ENCODE data around the gene SEC14L1. TPM values are rescaled to one million over a fixed set of nuclear protein-coding genes. Genes with fewer than 3 reads are reported as not detected.

SEC14L1 gene
- total RNA-seq, 1 donor from 2014 or later = 637 TPM

DNA sequence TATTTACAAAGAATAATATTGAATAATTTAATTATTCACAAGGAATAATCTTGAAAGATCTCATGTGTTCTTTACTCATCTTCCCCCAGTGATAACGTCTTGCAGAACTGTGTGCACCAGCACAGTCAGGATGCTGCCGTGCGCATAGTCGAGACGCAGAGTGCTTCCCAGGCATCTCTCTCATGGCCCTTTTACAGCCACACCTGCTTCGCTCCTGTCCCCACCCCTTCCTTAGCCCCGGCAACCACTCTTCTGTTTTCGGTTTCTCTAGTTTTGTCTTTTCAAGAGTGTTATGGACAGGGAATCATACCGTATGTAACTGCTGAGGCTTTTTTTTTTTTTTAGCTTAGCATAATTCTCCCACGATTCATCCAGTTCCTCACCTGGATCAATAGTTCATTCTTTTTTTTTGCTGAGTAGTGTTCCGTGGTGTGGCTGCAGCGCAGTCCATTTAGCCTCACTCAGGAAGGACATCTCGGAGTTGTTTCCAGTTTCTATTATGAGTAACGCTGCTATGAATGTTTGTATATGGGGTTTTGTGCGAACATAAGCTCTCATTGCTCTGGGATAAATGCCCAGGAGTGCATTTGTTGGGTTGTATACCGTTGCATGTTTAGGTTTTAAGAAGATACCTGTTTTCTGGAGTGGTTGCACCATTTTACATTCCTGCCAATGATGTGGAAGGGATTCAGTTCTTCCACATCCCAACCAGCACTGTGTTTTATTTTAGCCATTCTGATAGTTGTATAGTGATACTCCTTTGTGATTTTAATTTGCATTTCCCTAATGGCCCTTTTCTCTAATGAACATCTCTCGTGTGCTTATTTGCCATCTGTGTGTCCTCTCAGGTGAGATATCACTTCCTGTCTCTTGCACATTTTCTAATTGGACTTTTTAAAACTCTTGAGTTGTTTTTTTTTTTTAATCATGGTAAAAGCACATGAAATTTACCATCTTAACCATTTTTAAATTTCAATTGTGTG, 47.6 kb downstream of the SEC14L1 start:
- DNase-seq (ENCODE audit: extremely low read depth, low read depth, low spot score) = no peak

DNA sequence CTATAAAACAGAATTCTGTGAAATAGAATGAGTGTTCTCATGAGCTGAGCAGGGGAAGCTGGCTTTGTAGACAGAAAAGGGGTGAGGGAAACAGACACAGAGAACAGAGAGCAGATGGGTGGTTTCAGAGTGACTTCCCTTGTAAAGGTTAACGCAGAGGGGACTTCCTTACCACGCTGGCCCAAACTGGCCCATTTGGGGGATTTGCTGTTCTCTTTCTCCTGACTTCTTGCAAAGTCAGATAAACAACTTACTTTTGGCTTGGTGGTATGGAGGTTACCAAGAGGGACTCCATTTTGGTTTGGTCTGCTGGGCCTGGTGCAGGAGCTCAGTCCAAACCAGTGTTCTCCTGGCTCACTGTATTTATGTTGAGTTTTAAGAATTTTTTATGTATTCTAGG, 48.4 kb downstream of the SEC14L1 start:
- no peak for DNase-seq (ENCODE audit: extremely low read depth, low read depth, low spot score)

GRCh38 chr17:77190576-77190975, 49.8 kb downstream of the SEC14L1 start:
- no peak for DNase-seq (ENCODE audit: extremely low read depth, low read depth, low spot score)

GRCh38 chr17:77191244-77191643, 50.5 kb downstream of the SEC14L1 start:
- no peak for DNase-seq (ENCODE audit: extremely low read depth, low read depth, low spot score)

DNA sequence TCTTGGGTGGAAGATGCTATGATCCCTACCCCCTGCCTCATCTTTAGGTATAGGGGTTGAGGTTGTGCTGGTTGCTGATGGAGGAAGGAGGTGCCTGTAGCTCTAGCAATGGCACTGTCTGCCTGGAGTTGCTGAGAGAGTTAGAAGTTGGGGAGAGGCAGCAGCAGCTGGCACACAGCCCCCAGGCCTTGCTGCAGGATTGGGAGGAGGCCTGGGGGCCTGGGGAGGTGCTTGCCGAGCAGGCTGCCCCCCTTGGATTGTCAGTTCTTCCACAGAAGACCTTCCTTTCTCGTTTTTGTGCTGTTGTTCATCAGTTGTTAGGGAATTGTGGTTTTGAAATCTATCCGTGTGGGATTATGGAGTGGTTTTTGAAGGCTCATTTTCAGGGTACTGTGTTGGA, 52.9 kb downstream of the SEC14L1 start:
- DNase-seq (ENCODE audit: extremely low read depth, low read depth, low spot score) = no peak

DNA sequence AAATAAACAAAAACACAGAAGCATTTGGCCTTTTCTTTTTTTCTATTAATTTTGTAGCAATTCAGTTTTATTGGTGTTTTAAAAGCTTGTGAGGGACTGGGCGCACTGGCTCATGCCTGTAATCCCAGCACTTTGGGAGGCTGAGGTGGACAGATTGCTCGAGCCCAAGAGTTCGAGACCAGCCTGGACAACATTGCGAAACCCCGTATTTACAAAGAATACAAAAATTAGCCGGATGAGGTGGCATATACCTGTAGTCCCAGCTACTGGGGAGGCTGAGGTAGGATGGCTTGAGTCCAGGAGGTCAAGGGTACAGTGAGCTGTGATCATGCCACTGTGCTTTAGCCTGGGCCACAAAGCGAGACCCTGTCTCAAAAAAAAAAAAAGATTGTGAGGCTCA, 53.4 kb downstream of the SEC14L1 start:
- DNase-seq (ENCODE audit: extremely low read depth, low read depth, low spot score) = no peak

GRCh38 chr17:77196251-77196650, 55.5 kb downstream of the SEC14L1 start:
- DNase-seq (ENCODE audit: extremely low read depth, low read depth, low spot score) = no peak

GRCh38 chr17:77197115-77197514, 56.3 kb downstream of the SEC14L1 start:
- no peak for DNase-seq (ENCODE audit: extremely low read depth, low read depth, low spot score)

DNA sequence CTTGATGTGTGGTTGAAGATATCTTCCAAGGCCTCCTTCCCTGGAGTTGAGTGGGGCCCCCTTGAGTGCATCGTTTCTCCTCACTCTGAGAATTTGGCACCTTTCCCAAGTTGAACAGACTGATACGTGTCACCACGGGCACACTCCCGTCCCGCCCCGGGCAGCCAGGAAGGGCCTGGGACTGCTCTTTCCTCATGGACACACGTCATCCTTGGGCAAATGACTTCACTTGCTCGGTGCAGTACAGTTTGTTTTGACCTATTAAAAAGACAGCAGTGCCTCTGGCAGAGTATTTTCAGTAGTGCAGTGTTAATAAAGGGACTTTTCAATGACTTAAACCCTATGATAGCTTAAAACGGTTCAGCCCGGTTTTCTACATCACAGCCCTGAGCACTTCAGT, 59.9 kb downstream of the SEC14L1 start:
- peak; percentile 37 for DNase-seq (ENCODE audit: extremely low read depth, low read depth, low spot score)

DNA sequence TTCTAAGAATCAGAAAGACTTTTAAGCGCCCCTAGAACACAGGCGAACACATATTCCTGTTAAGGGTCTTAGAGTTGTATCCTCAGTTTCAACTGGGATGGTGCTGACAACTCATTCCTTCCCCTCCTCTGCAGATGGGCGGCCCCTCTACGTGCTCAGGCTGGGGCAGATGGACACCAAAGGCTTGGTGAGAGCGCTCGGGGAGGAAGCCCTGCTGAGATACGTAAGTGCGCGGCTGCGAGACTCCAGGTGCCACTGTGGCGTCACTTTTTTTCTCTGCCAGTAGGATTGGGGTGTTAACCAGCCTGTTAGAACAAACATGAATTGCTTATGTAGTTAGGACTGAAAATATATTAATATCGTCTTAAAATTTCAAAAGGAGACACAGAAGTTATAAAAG, 62.7 kb downstream of the SEC14L1 start:
- DNase-seq (ENCODE audit: extremely low read depth, low read depth, low spot score) = no peak

GRCh38 chr17:77203846-77204245, 63.1 kb downstream of the SEC14L1 start:
- no peak for DNase-seq (ENCODE audit: extremely low read depth, low read depth, low spot score)

GRCh38 chr17:77204536-77204935, 63.8 kb downstream of the SEC14L1 start:
- no peak for DNase-seq (ENCODE audit: extremely low read depth, low read depth, low spot score)

- no peak for DNase-seq (ENCODE audit: extremely low read depth, low read depth, low spot score)
These were observed 64.8 kb downstream of the SEC14L1 start for GRCh38 chr17:77205396-77206125.

- DNase-seq (ENCODE audit: extremely low read depth, low read depth, low spot score) = peak; percentile 62
These were observed 65.6 kb downstream of the SEC14L1 start for GRCh38 chr17:77206158-77206956.

DNA sequence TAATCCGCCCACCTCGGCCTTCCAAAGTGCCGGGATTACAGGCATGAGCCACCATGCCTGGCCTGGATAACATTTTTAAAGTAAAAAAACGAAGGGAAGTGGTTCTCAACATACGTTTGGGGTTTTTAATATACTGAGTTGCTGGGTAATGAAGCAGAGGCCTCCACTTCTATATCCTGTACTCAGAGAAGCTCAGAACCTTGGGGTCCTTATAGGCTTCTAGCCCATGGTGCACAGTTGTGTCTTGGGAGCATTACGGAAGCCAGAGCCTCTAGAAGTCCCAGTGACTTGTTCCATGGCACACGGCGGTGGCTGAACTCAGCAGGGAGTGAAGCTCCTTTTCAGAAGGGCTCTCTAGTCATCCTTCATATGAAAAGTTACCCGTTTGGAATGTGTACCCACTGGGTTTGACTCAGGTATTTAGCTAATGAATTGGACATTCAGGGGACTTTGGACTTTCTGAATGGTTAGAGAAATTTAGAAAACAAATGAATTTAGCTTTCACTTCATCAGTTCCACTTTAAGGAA, 67.0 kb downstream of the SEC14L1 start:
- no peak for DNase-seq (ENCODE audit: extremely low read depth, low read depth, low spot score)

- no peak for DNase-seq (ENCODE audit: extremely low read depth, low read depth, low spot score)
These were observed 67.5 kb downstream of the SEC14L1 start for GRCh38 chr17:77208217-77208808.

DNA sequence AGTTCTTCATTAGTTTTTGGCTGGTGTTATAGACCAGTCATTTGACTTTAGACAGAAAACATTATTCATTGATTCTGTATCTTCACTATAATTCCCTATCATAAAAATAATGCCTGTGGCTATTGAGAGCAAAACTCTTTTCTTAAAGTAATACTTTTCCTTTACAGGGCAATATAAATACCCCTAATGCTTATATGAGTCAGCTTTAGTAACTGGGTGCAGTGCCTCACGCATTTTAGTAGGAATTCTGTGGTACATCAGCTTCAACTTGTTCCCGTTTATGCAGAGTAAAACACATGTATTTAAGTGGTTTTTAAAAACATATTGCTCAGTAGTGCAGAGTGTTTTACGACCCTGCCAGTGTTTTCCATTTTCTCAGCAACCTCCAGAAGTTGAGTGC, 68.1 kb downstream of the SEC14L1 start:
- no peak for DNase-seq (ENCODE audit: extremely low read depth, low read depth, low spot score)

GRCh38 chr17:77209330-77209748, 68.6 kb downstream of the SEC14L1 start:
- no peak for DNase-seq (ENCODE audit: extremely low read depth, low read depth, low spot score)

DNA sequence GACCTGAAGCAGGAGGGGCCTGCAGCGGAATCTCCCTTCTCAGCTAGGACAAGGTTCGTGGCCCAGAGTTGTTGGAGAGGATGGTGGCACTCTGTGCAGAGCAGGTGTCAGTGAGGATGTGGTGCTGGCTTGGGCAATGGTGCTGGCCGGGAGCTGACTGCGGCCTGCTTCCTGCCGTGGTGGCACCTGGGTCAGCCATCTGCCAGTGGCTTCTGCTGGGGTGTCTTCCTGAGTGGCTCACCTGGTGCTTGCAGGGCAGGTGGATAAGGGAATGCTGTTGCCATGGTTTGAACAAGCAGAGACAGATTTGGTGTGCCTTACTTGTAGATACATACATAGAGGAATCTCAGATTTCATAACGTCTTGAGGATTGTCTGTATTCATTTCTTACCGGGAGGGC, 69.6 kb downstream of the SEC14L1 start:
- no peak for DNase-seq (ENCODE audit: extremely low read depth, low read depth, low spot score)

- DNase-seq (ENCODE audit: extremely low read depth, low read depth, low spot score) = no peak
These were observed 70.3 kb downstream of the SEC14L1 start for GRCh38 chr17:77210946-77211541.
